Esophagus squamous epithelium (tissue), 4 donors: Measurements from ENCODE around the gene TUT4.

Experiments
- CTCF ChIP-seq, 6 experiments: fragments of 450-650 bp in 4 of 6; fragments of 200-600 bp in 2 of 6; sonication (generic) in 2 of 6; IDR thresholded peaks; one replicate each; pipeline ENCODE4 v1.5.1; 2016 to 2019; ENCODE audit warnings: antibody characterized with exemption in 6 of 6, mild to moderate bottlenecking in 4 of 6, moderate library complexity in 4 of 6
- POLR2A ChIP-seq, 4 donors: fragments of 450-650 bp; IDR thresholded peaks; one replicate each; pipeline ENCODE4 v1.6.1; 2017; ENCODE audit warnings: antibody characterized with exemption in 4 of 4, mild to moderate bottlenecking in 4 of 4, moderate library complexity in 3 of 4

- TF ChIP-seq CTCF (IDR thresholded peaks at IDR 0.05) (no peak), POLR2A (IDR thresholded peaks at IDR 0.05) (no peak)
Measured at GRCh38 chr1:52598729-52599128, 45.8 kb upstream of the TUT4 start.
